Endothelial cell of umbilical vein (primary cell): ENCODE results near the gene COX14. TPM values are rescaled to one million over a fixed set of nuclear protein-coding genes. Genes with fewer than 3 reads are reported as not detected.

Experiments used
- BruUV-seq: library from RNA; stranded (reverse); fragments of 400-500 nt; replicated peaks from 2 replicates; lab custom pipeline; 2021; lab: Mats Ljungman, UMichigan
- CTCF ChIA-PET: fragments of 300-600, 350-600 bp; sonication (Branson Sonifier 250); formaldehyde crosslinking; loops from one replicate; lab custom pipeline; 2021; ENCODE audit warnings: antibody characterized with exemption, inconsistent platforms; lab: Charles Lee
- POLR2A ChIA-PET: fragments of 300-600, 350-600 bp; sonication (Branson Sonifier 250); formaldehyde crosslinking; loops from one replicate; lab custom pipeline; 2021; ENCODE audit warnings: antibody characterized with exemption, inconsistent platforms; lab: Charles Lee
- DNase-seq: peaks from one replicate; pipeline ENCODE4 v3.0.0-alpha.2; 2011; ENCODE audit warnings: low read depth, low spot score
- FAIRE-seq: peaks from 2 replicates; lab custom pipeline; 2011; peaks lifted over from hg19 to GRCh38; lab: Jason Lieb, UNC
- H2AFZ ChIP-seq: 2 replicates; pipeline ENCODE4 v1.6.0; 2012; ENCODE audit warnings: low read depth, low read length, control low read depth, inconsistent platforms
- H3K27ac ChIP-seq: 2 replicates; pipeline ENCODE4 v1.5.1; 2011; ENCODE audit warnings: low read depth, mild to moderate bottlenecking, control low read depth, low read length, moderate library complexity; ENCODE audit not compliant: insufficient read depth
- H3K27me3 ChIP-seq, 2 experiments: 2 replicates each; pipeline versions ENCODE4 v1.6.0 to v1.6.1; 2011; ENCODE audit warnings: low read length in 2 of 2, mixed read lengths in 1 of 2; ENCODE audit not compliant: control insufficient read depth in 2 of 2, insufficient read depth in 2 of 2
- H3K36me3 ChIP-seq, 2 experiments: 2 replicates in 1 of 2; 3 replicates in 1 of 2; pipeline ENCODE4 v1.5.1; 2011; ENCODE audit warnings: low read length in 2 of 2, mild to moderate bottlenecking in 1 of 2, moderate library complexity in 1 of 2; ENCODE audit not compliant: control insufficient read depth in 2 of 2, insufficient read depth in 2 of 2; ENCODE audit errors: extremely low read depth in 1 of 2
- H3K4me1 ChIP-seq: 3 replicates; pipeline ENCODE4 v1.5.1; 2011; ENCODE audit warnings: mild to moderate bottlenecking, low read length; ENCODE audit not compliant: control insufficient read depth, insufficient read depth; ENCODE audit errors: extremely low read depth
- H3K4me2 ChIP-seq: 2 replicates; pipeline ENCODE4 v1.6.1; 2011; ENCODE audit warnings: low read length, control low read depth, mixed read lengths; ENCODE audit not compliant: insufficient read depth
- H3K4me3 ChIP-seq, 3 experiments: fragments of 200-600 bp in 1 of 3; sonication (generic), shearing (Covaris generic) in 1 of 3; replicated peaks in 1 of 3; 2 replicates each; pipeline ENCODE4 v1.5.1; 2011 to 2016; ENCODE audit warnings: control low read depth in 3 of 3, low read length in 3 of 3, mild to moderate bottlenecking in 2 of 3, inconsistent platforms in 1 of 3, low read depth in 1 of 3, moderate library complexity in 1 of 3; ENCODE audit not compliant: insufficient read depth in 1 of 3
- H3K79me2 ChIP-seq: 2 replicates; pipeline ENCODE4 v1.6.0; 2012; ENCODE audit warnings: low read length, inconsistent platforms; ENCODE audit not compliant: control insufficient read depth, insufficient read depth
- H3K9ac ChIP-seq: replicated peaks from 2 replicates; pipeline ENCODE3; 2011; ENCODE audit warnings: low read length, control low read depth; ENCODE audit not compliant: insufficient read depth; ENCODE audit errors: extremely low read depth
- H3K9me1 ChIP-seq: replicated peaks from 3 replicates; pipeline ENCODE4 v1.6.0; 2011; ENCODE audit warnings: mild to moderate bottlenecking, low read length; ENCODE audit not compliant: control insufficient read depth, insufficient read depth; ENCODE audit errors: extremely low read depth
- H3K9me3 ChIP-seq: replicated peaks from 2 replicates; pipeline ENCODE4 v1.5.1; 2012; ENCODE audit warnings: low read length, inconsistent platforms; ENCODE audit not compliant: control insufficient read depth, insufficient read depth
- H4K20me1 ChIP-seq: replicated peaks from 2 replicates; pipeline ENCODE3; 2011; ENCODE audit warnings: mild to moderate bottlenecking, low read length; ENCODE audit not compliant: control insufficient read depth, insufficient read depth; ENCODE audit errors: extremely low read depth
- CTCF ChIP-seq, 2 donors: IDR thresholded peaks; 1 replicate in 1 of 2; 2 replicates in 1 of 2; pipeline ENCODE4 v1.5.1; 2011; ENCODE audit warnings: low read length in 2 of 2, mild to moderate bottlenecking in 2 of 2, moderate library complexity in 2 of 2, control low read depth in 1 of 2, inconsistent platforms in 1 of 2, low read depth in 1 of 2; ENCODE audit not compliant: insufficient read depth in 1 of 2; ENCODE audit errors: extremely low read depth in 1 of 2
- EZH2 ChIP-seq: IDR thresholded peaks from 2 replicates; pipeline ENCODE4 v1.6.1; 2012; ENCODE audit warnings: borderline replicate concordance, low read depth, mild to moderate bottlenecking, moderate library complexity, low read length, inconsistent platforms; ENCODE audit not compliant: severe bottlenecking
- FOS ChIP-seq: IDR thresholded peaks from 2 replicates; pipeline ENCODE4 v1.6.1; 2011; ENCODE audit warnings: mild to moderate bottlenecking, low read length, moderate library complexity, borderline replicate concordance; ENCODE audit not compliant: insufficient read depth
- GATA2 ChIP-seq: IDR thresholded peaks from 2 replicates; pipeline ENCODE4 v1.7.0; 2011; ENCODE audit warnings: low read depth, mild to moderate bottlenecking, moderate library complexity, mixed read lengths, low read length; ENCODE audit not compliant: insufficient read length, insufficient read depth
- JUN ChIP-seq: IDR thresholded peaks from 2 replicates; pipeline ENCODE4 v1.6.1; 2011; ENCODE audit warnings: borderline replicate concordance, low read depth; ENCODE audit not compliant: insufficient read length, insufficient read depth
- MAX ChIP-seq: IDR thresholded peaks from 2 replicates; pipeline ENCODE4 v1.6.1; 2011; ENCODE audit not compliant: insufficient read depth, insufficient read length
- MYC ChIP-seq: IDR thresholded peaks from one replicate; pipeline ENCODE4 v1.6.1; 2011; ENCODE audit warnings: mild to moderate bottlenecking, low read depth, low read length
- POLR2A ChIP-seq: IDR thresholded peaks from 2 replicates; pipeline ENCODE4 v1.6.1; 2012; ENCODE audit warnings: low read depth, mild to moderate bottlenecking, control low read depth, low read length
- POLR2AphosphoS5 ChIP-seq: IDR thresholded peaks from 2 replicates; pipeline ENCODE4 v1.6.1; 2012; ENCODE audit warnings: low read depth, mild to moderate bottlenecking, control low read depth, low read length, moderate library complexity; ENCODE audit not compliant: insufficient read depth
- dilution Hi-C: fragments of 300-500 bp; cut with MboI; formaldehyde crosslinking; loops from one replicate; pipeline ENCODE4 v1.15.0; 2019; ENCODE audit warnings: low sequenced_read_pairs; ENCODE audit not compliant: extremely low pct_ligation_motif_present
- intact Hi-C: fragments of 100-400 bp; cut with micrococcal nuclease; formaldehyde crosslinking; loops from one replicate; pipeline ENCODE4 v1.10.0; 2022
- polyA plus RNA-seq, 4 experiments: library from polyadenylated mRNA; depleted of rRNA in 3 of 4; stranded (reverse) in 3 of 4; unstranded in 1 of 4; fragments of >200 nt; gene quantifications; 2 replicates each; pipeline versions ENCODE4 v1.2.1 to v1.2.3, GENCODE V29; 2011 to 2012; ENCODE audit warnings: missing spikeins in 1 of 4
- total RNA-seq: library from RNA; stranded (reverse); gene quantifications from 2 replicates; pipeline ENCODE4 v1.2.3, GENCODE V29; 2021

The COX14 gene
- total and polyA plus RNA-seq, 2 donors (not counting 3 experiments of a cell fraction or from before 2014, with no cell fraction given) = 40.3 to 106 TPM

GRCh38 chr12:50157259-50157658 is 45.2 kb downstream of the COX14 start:
- CTCF ChIA-PET = interaction anchor here (0.9 to 1.8 kb wide), 4 partner anchors 10 to 72 kb away, joined by 3 to 9 read pairs (median 6); partner anchors contain the start of gene SMARCD1
- H3K4me1 ChIP-seq = no peaks in the 10 kb centered on the region
- POLR2A ChIA-PET = no interaction called here
- peaks cover 41% of the 10 kb centered on the region for H3K79me2 ChIP-seq
- intact Hi-C loops (no loop called here), dilution Hi-C loops (no loop called here)
- no peaks in the 10 kb centered on the region for H3K36me3 ChIP-seq
- no peaks in the 10 kb centered on the region for H3K9me3 ChIP-seq
- no TSS peak for BruUV-seq
- TF ChIP-seq POLR2AphosphoS5 (no peak), MAX (no peak), FOS (no peak), CTCF (IDR thresholded peaks at IDR 0.05; ENCODE audit: extremely low read depth in 1 of 2, insufficient read depth in 1 of 2, low read depth in 1 of 2, low read length in 2 of 2) (no peak), GATA2 (no peak), EZH2 (no peak), MYC (no peak), JUN (no peak), POLR2A (no peak)
- no peak for FAIRE-seq
- no peak for DNase-seq
- no peaks in the 10 kb centered on the region for H4K20me1 ChIP-seq
- no peak overlapping the region for H3K9ac ChIP-seq
- H3K4me3 ChIP-seq = no peak overlapping the region
- no peak overlapping the region for H3K4me2 ChIP-seq
- no peak overlapping the region for H2AFZ ChIP-seq
- H3K27me3 ChIP-seq = no peaks in the 10 kb centered on the region
- no peaks in the 10 kb centered on the region for H3K9me1 ChIP-seq
- no peak overlapping the region for H3K27ac ChIP-seq
